ENCODE results near the gene P3H2.
A peak's percentile ranks its signal among the peaks of the same experiment; 100 is the strongest.

Gene P3H2

GRCh38 chr3:190127195-190127594 lies 6.5 kb upstream of the P3H2 start:
- no peak for FAIRE-seq
- no peak for DNase-seq (ENCODE audit: low spot score)

GRCh38 chr3:190125436-190126068 lies 4.9 kb upstream of the P3H2 start:
- DNase-seq (ENCODE audit: low spot score) (no peak), FAIRE-seq (no peak)

GRCh38 chr3:190124067-190124466 lies 3.4 kb upstream of the P3H2 start:
- DNase-seq (ENCODE audit: low spot score) (no peak), FAIRE-seq (no peak)

- peak; percentile 66 for DNase-seq (ENCODE audit: low spot score)
- FAIRE-seq = peak; percentile 83
Measured at GRCh38 chr3:190122198-190122771, 1.6 kb upstream of the P3H2 start.

GRCh38 chr3:190121383-190121782 lies 686 bp upstream of the P3H2 start:
- DNase-seq (ENCODE audit: low spot score) (no peak), FAIRE-seq (no peak)

- FAIRE-seq (no peak), DNase-seq (ENCODE audit: low spot score) (no peak)
Measured at GRCh38 chr3:190121061-190121377, 322 bp upstream of the P3H2 start.

- DNase-seq (ENCODE audit: low spot score) (peak; percentile 47), FAIRE-seq (no peak)
Measured at GRCh38 chr3:190119461-190120268, 1.0 kb downstream of the P3H2 start.

- DNase-seq (ENCODE audit: low spot score) (no peak), FAIRE-seq (no peak)
Measured at GRCh38 chr3:190118438-190118837, 2.3 kb downstream of the P3H2 start.

GRCh38 chr3:190117981-190118380 lies 2.7 kb downstream of the P3H2 start:
- DNase-seq (ENCODE audit: low spot score) (peak; percentile 84), FAIRE-seq (peak; percentile 90)

- no peak for FAIRE-seq
- DNase-seq (ENCODE audit: low spot score) = peak; percentile 47
Measured at GRCh38 chr3:190116551-190117067, 4.1 kb downstream of the P3H2 start.

- no peak for FAIRE-seq
- DNase-seq (ENCODE audit: low spot score) = no peak
Measured at GRCh38 chr3:190110826-190111225, 9.9 kb downstream of the P3H2 start.

GRCh38 chr3:190109441-190109840 lies 11.3 kb downstream of the P3H2 start:
- FAIRE-seq = no peak

GRCh38 chr3:190108804-190109203 lies 11.9 kb downstream of the P3H2 start:
- FAIRE-seq (no peak), DNase-seq (ENCODE audit: low spot score) (no peak)

More at GRCh38 chr3:190109441-190109840, 11.3 kb downstream of the P3H2 start:
- no peak for DNase-seq (ENCODE audit: low spot score)

- no peak for DNase-seq (ENCODE audit: low spot score)
- no peak for FAIRE-seq
Measured at GRCh38 chr3:190105876-190106275, 14.8 kb downstream of the P3H2 start.

GRCh38 chr3:190101320-190102011 lies 19.2 kb downstream of the P3H2 start:
- FAIRE-seq = peak; percentile 93
- peak; percentile 76 for DNase-seq (ENCODE audit: low spot score)

- no peak for DNase-seq (ENCODE audit: low spot score)
- FAIRE-seq = no peak
Measured at GRCh38 chr3:190099099-190099498, 21.6 kb downstream of the P3H2 start.

GRCh38 chr3:190097617-190098016 lies 23.1 kb downstream of the P3H2 start:
- FAIRE-seq = no peak
- no peak for DNase-seq (ENCODE audit: low spot score)

GRCh38 chr3:190097025-190097424 lies 23.7 kb downstream of the P3H2 start:
- DNase-seq (ENCODE audit: low spot score) (no peak), FAIRE-seq (no peak)

- FAIRE-seq = no peak
- no peak for DNase-seq (ENCODE audit: low spot score)
Measured at GRCh38 chr3:190096345-190096744, 24.4 kb downstream of the P3H2 start.

GRCh38 chr3:190094160-190094718 lies 26.5 kb downstream of the P3H2 start:
- DNase-seq (ENCODE audit: low spot score) = peak; percentile 29
- peak; percentile 63 for FAIRE-seq

- peak; percentile 95 for FAIRE-seq
- DNase-seq (ENCODE audit: low spot score) = peak; percentile 68
Measured at GRCh38 chr3:190092250-190092649, 28.4 kb downstream of the P3H2 start.
